Neural cell (in vitro differentiated cells): Measurements from ENCODE around the gene CAMKV. TPM values are rescaled to one million over a fixed set of nuclear protein-coding genes. Genes with fewer than 3 reads are reported as not detected.
"Not testable (repeated sequence)": the region's sequence is repeated elsewhere in the genome, so short reads cannot be mapped to it uniquely, and the experiment has no call there.

Experiments
- H2AFZ ChIP-seq: fragments of 200-600, 300-800 bp; sonication (generic), shearing (Covaris generic); 2 replicates; pipeline ENCODE4 v1.6.0; 2014; ENCODE audit warnings: low read depth, mild to moderate bottlenecking, antibody characterized with exemption, low read length, moderate library complexity
- H3F3A ChIP-seq: fragments of 200-600 bp; shearing (Covaris generic); 2 replicates; pipeline ENCODE4 v1.6.1; 2016; ENCODE audit warnings: mild to moderate bottlenecking, moderate library complexity, mixed read lengths, antibody characterized with exemption, low read length; ENCODE audit not compliant: insufficient read depth, poor library complexity, severe bottlenecking
- H3K27ac ChIP-seq: fragments of 200-600, 300-800 bp; sonication (generic), shearing (Covaris generic); 2 replicates; pipeline ENCODE4 v1.5.1; 2014; ENCODE audit warnings: mild to moderate bottlenecking, low read length, moderate library complexity
- H3K27me3 ChIP-seq: fragments of 300-800, 200-600 bp; sonication (generic), shearing (Covaris generic); 2 replicates; pipeline ENCODE4 v1.6.0; 2014; ENCODE audit warnings: mild to moderate bottlenecking, low read depth, low read length, moderate library complexity; ENCODE audit not compliant: insufficient read depth
- H3K36me3 ChIP-seq: fragments of 300-800, 200-600 bp; sonication (generic), shearing (Covaris generic); 2 replicates; pipeline ENCODE4 v1.5.1; 2014; ENCODE audit warnings: mild to moderate bottlenecking, antibody characterized with exemption, low read length, moderate library complexity; ENCODE audit not compliant: insufficient read depth
- H3K4me2 ChIP-seq: fragments of 300-800, 200-600 bp; sonication (generic), shearing (Covaris generic); 2 replicates; pipeline ENCODE4 v1.6.0; 2014; ENCODE audit warnings: mild to moderate bottlenecking, low read length
- H3K4me3 ChIP-seq: fragments of 300-800, 200-600 bp; sonication (generic), shearing (Covaris generic); 2 replicates; pipeline ENCODE4 v1.5.1; 2014; ENCODE audit warnings: mild to moderate bottlenecking, low read length, moderate library complexity
- H3K79me2 ChIP-seq: fragments of 200-600 bp; shearing (Covaris generic); replicated peaks from 2 replicates; pipeline ENCODE4 v1.6.0; 2014; ENCODE audit warnings: mild to moderate bottlenecking, low read length, moderate library complexity; ENCODE audit not compliant: insufficient read depth
- H3K9ac ChIP-seq: fragments of 300-800, 200-600 bp; sonication (generic), shearing (Covaris generic); 2 replicates; pipeline ENCODE4 v1.6.1; 2016; ENCODE audit warnings: mild to moderate bottlenecking, low read length, mixed read lengths
- H3K9me2 ChIP-seq: fragments of 200-600 bp; shearing (Covaris generic); 2 replicates; pipeline ENCODE4 v1.6.1; 2016; ENCODE audit warnings: mild to moderate bottlenecking, low read length, mixed read lengths; ENCODE audit not compliant: insufficient read depth
- H3K9me3 ChIP-seq: fragments of 200-600, 300-800 bp; sonication (generic), shearing (Covaris generic); 2 replicates; pipeline ENCODE4 v1.6.1; 2016; ENCODE audit warnings: mild to moderate bottlenecking, mixed run types, low read length, moderate library complexity, mixed read lengths
- H4K20me1 ChIP-seq: fragments of 200-600 bp; shearing (Covaris generic); 2 replicates; pipeline ENCODE4 v1.6.1; 2016; ENCODE audit warnings: mild to moderate bottlenecking, mixed run types; ENCODE audit not compliant: insufficient read depth
- CTCF ChIP-seq: fragments of 450-650 bp; IDR thresholded peaks from 2 replicates; pipeline ENCODE4 v1.5.1; 2014; ENCODE audit warnings: antibody characterized with exemption, mild to moderate bottlenecking, moderate library complexity; ENCODE audit not compliant: poor library complexity, severe bottlenecking
- EP300 ChIP-seq: fragments of 450-650 bp; conservative IDR thresholded peaks from 2 replicates; pipeline ENCODE4 v1.6.1; 2014; ENCODE audit warnings: antibody characterized with exemption, mild to moderate bottlenecking, moderate library complexity; ENCODE audit not compliant: poor library complexity, severe bottlenecking
- EZH2 ChIP-seq: fragments of 200-600, 300-800 bp; shearing (Covaris generic), sonication (generic); IDR thresholded peaks from 2 replicates; pipeline ENCODE4 v1.6.1; 2014; ENCODE audit warnings: antibody characterized with exemption, low read length, borderline replicate concordance, mild to moderate bottlenecking; ENCODE audit not compliant: insufficient read depth, poor library complexity, severe bottlenecking
- MXI1 ChIP-seq: fragments of 450-650 bp; conservative IDR thresholded peaks from 2 replicates; pipeline ENCODE4 v1.6.1; 2014; ENCODE audit warnings: antibody characterized with exemption, mild to moderate bottlenecking; ENCODE audit not compliant: poor library complexity, severe bottlenecking
- POLR2AphosphoS5 ChIP-seq: IDR thresholded peaks from 2 replicates; pipeline ENCODE4 v1.6.1; 2012
- RAD21 ChIP-seq: fragments of 450-650 bp; conservative IDR thresholded peaks from 2 replicates; pipeline ENCODE4 v1.6.1; 2014; ENCODE audit warnings: antibody characterized with exemption, mild to moderate bottlenecking, moderate library complexity
- REST ChIP-seq: IDR thresholded peaks from 2 replicates; pipeline ENCODE4 v1.6.1; 2012; ENCODE audit warnings: borderline replicate concordance
- SMC3 ChIP-seq: fragments of 450-650 bp; conservative IDR thresholded peaks from 2 replicates; pipeline ENCODE4 v1.6.1; 2014; ENCODE audit warnings: antibody characterized with exemption, mild to moderate bottlenecking, moderate library complexity; ENCODE audit not compliant: poor library complexity
- TAF1 ChIP-seq: IDR thresholded peaks from 2 replicates; pipeline ENCODE4 v1.6.1; 2012; ENCODE audit warnings: low read depth
- polyA plus RNA-seq: library from polyadenylated mRNA; depleted of rRNA; stranded (reverse); fragments of >200 nt; gene quantifications from 2 replicates; pipeline ENCODE4 v1.2.3, GENCODE V29; 2014

Gene CAMKV
- polyA plus RNA-seq, 1 donor from 2014 or later: 293 TPM

- H3K79me2 ChIP-seq: no peaks in the 10 kb centered on the region
- H3K27me3 ChIP-seq: no peaks in the 10 kb centered on the region
- H3K4me3 ChIP-seq: no peak overlapping the region
- H3K4me2 ChIP-seq: no peak overlapping the region
- H4K20me1 ChIP-seq: no peaks in the 10 kb centered on the region
- no peaks in the 10 kb centered on the region for H3K9me3 ChIP-seq
- no peaks in the 10 kb centered on the region for H3K9me2 ChIP-seq
- H3K9ac ChIP-seq: no peak overlapping the region
- H2AFZ ChIP-seq: no peak overlapping the region
- H3F3A ChIP-seq: no peaks in the 10 kb centered on the region
- TF ChIP-seq RAD21: peak; percentile 87
- TF ChIP-seq EP300: no peak
- no peak for TF ChIP-seq MXI1
- TF ChIP-seq CTCF: peak; percentile 85
- no peak for TF ChIP-seq REST
- TF ChIP-seq EZH2: no peak
- no peak for TF ChIP-seq TAF1
- TF ChIP-seq POLR2AphosphoS5: no peak
- TF ChIP-seq SMC3: peak; percentile 93
- no peak overlapping the region for H3K27ac ChIP-seq
- no peaks in the 10 kb centered on the region for H3K36me3 ChIP-seq
These were observed 36.5 kb upstream of the CAMKV start for GRCh38 chr3:49906073-49906743.

GRCh38 chr3:49904448-49904847 is 34.7 kb upstream of the CAMKV start:
- not testable (repeated sequence) for H3K9ac ChIP-seq, H3K27ac ChIP-seq, H3K4me2 ChIP-seq

More at GRCh38 chr3:49904448-49904847, 34.7 kb upstream of the CAMKV start:
- not testable (repeated sequence) for H2AFZ ChIP-seq, H3K36me3 ChIP-seq, H3K27me3 ChIP-seq, H3K4me3 ChIP-seq, H3K9me3 ChIP-seq, H4K20me1 ChIP-seq, H3F3A ChIP-seq, H3K79me2 ChIP-seq, H3K9me2 ChIP-seq
